HEK293 (cell line): ENCODE measurements around the gene LRP10.

Experiments used
- CTCF ChIA-PET: fragments of 350-600 bp; formaldehyde crosslinking; extraction: SDS; loops from one replicate; lab custom pipeline; 2021; ENCODE audit warnings: antibody characterized with exemption; lab: Yijun Ruan, JAX
- POLR2A ChIA-PET: fragments of 300-600 bp; formaldehyde crosslinking; extraction: SDS; loops from one replicate; lab custom pipeline; 2020; ENCODE audit warnings: antibody characterized with exemption, inconsistent platforms; lab: Yijun Ruan, JAX
- H3K27ac ChIP-seq: fragments of 200-500 bp; sonication (Bioruptor generic); 2 replicates; pipeline ENCODE4 v1.5.1; 2014; ENCODE audit warnings: low read depth, low read length, control low read depth, inconsistent platforms; ENCODE audit errors: extremely low read depth
- H3K36me3 ChIP-seq, 2 experiments: fragments of 200-500 bp in 1 of 2; sonication (Bioruptor generic) in 1 of 2; 1 replicate in 1 of 2; 2 replicates in 1 of 2; pipeline ENCODE4 v1.5.1; 2014 to 2017; ENCODE audit warnings: inconsistent platforms in 2 of 2, low read length in 2 of 2; ENCODE audit not compliant: control insufficient read depth in 2 of 2, insufficient read depth in 1 of 2
- H3K4me1 ChIP-seq: fragments of 200-500 bp; sonication (Bioruptor generic); 2 replicates; pipeline ENCODE4 v1.5.1; 2014; ENCODE audit warnings: mild to moderate bottlenecking, low read length, inconsistent platforms; ENCODE audit not compliant: control insufficient read depth, insufficient read depth
- H3K4me3 ChIP-seq: 2 replicates; pipeline ENCODE4 v1.5.1; 2011; ENCODE audit warnings: low read depth, mild to moderate bottlenecking, control low read depth, low read length, moderate library complexity
- H3K9me3 ChIP-seq: fragments of 200-500 bp; sonication (Bioruptor generic); 2 replicates; pipeline ENCODE4 v1.5.1; 2014; ENCODE audit warnings: low read depth, low read length, inconsistent platforms; ENCODE audit not compliant: control insufficient read depth, insufficient read depth
- FEZF1 ChIP-seq: fragments of 450-650 bp; formaldehyde crosslinking; IDR thresholded peaks from 2 replicates; pipeline ENCODE4 v1.5.1; 2016; ENCODE audit warnings: missing biosample characterization, missing genetic modification characterization
- HOXD13 ChIP-seq: sonication (generic); formaldehyde crosslinking; IDR thresholded peaks from 2 replicates; pipeline ENCODE4 v1.8.0; 2022; ENCODE audit warnings: missing genetic modification reagents, borderline replicate concordance
- KLF16 ChIP-seq: fragments of 450-650 bp; formaldehyde crosslinking; IDR thresholded peaks from 2 replicates; pipeline ENCODE4 v1.5.1; 2017; ENCODE audit warnings: missing biosample characterization, missing genetic modification characterization
- MEIS1 ChIP-seq: sonication (generic); formaldehyde crosslinking; IDR thresholded peaks from 2 replicates; pipeline ENCODE4 v1.8.1; 2022; ENCODE audit warnings: missing genetic modification reagents, mild to moderate bottlenecking, borderline replicate concordance
- REPIN1 ChIP-seq: fragments of 450-650 bp; formaldehyde crosslinking; IDR thresholded peaks from 2 replicates; pipeline ENCODE4 v1.5.1; 2017; ENCODE audit warnings: missing biosample characterization, missing genetic modification characterization, low read depth
- ZNF133 ChIP-seq: fragments of 450-650 bp; formaldehyde crosslinking; IDR thresholded peaks from 2 replicates; pipeline ENCODE4 v1.5.1; 2016; ENCODE audit warnings: missing biosample characterization, missing genetic modification characterization
- ZNF138 ChIP-seq: fragments of 450-650 bp; formaldehyde crosslinking; IDR thresholded peaks from 2 replicates; pipeline ENCODE4 v1.5.1; 2016; ENCODE audit warnings: missing biosample characterization, missing genetic modification characterization, borderline replicate concordance
- ZNF324 ChIP-seq: fragments of 450-650 bp; formaldehyde crosslinking; IDR thresholded peaks from 2 replicates; pipeline ENCODE4 v1.5.1; 2016; ENCODE audit warnings: missing biosample characterization, missing genetic modification characterization
- ZNF366 ChIP-seq: fragments of 450-650 bp; formaldehyde crosslinking; conservative IDR thresholded peaks from 2 replicates; pipeline ENCODE4 v1.5.1; 2016; ENCODE audit warnings: missing biosample characterization, missing genetic modification characterization
- ZNF473 ChIP-seq: fragments of 450-650 bp; formaldehyde crosslinking; IDR thresholded peaks from 2 replicates; pipeline ENCODE4 v1.5.1; 2017; ENCODE audit warnings: missing biosample characterization, missing genetic modification characterization
- ZNF521 ChIP-seq: fragments of 450-650 bp; formaldehyde crosslinking; IDR thresholded peaks from 2 replicates; pipeline ENCODE4 v1.5.1; 2017; ENCODE audit warnings: missing biosample characterization, mild to moderate bottlenecking, missing genetic modification characterization
- ZNF560 ChIP-seq: fragments of 450-650 bp; formaldehyde crosslinking; IDR thresholded peaks from 2 replicates; pipeline ENCODE4 v1.5.1; 2017; ENCODE audit warnings: missing biosample characterization, missing genetic modification characterization, borderline replicate concordance
- ZNF621 ChIP-seq: fragments of 450-650 bp; formaldehyde crosslinking; IDR thresholded peaks from 2 replicates; pipeline ENCODE4 v1.5.1; 2017; ENCODE audit warnings: missing biosample characterization, missing genetic modification characterization
- ZNF670 ChIP-seq: fragments of 450-650 bp; formaldehyde crosslinking; IDR thresholded peaks from 2 replicates; pipeline ENCODE4 v1.5.1; 2016; ENCODE audit warnings: missing biosample characterization, missing genetic modification characterization, low read depth
- ZNF785 ChIP-seq: fragments of 450-650 bp; formaldehyde crosslinking; IDR thresholded peaks from 2 replicates; pipeline ENCODE4 v1.5.1; 2016; ENCODE audit warnings: missing biosample characterization, missing genetic modification characterization
- ZSCAN16 ChIP-seq: fragments of 450-650 bp; formaldehyde crosslinking; IDR thresholded peaks from 2 replicates; pipeline ENCODE4 v1.5.1; 2016; ENCODE audit warnings: missing biosample characterization, missing genetic modification characterization
- TF ChIP-seq, protein P1 (sequence below): fragments of 450-650 bp; formaldehyde crosslinking; IDR thresholded peaks from 2 replicates; pipeline ENCODE4 v1.5.1; 2016; ENCODE audit warnings: missing biosample characterization, missing genetic modification characterization
- TF ChIP-seq, protein P2 (sequence below): fragments of 450-650 bp; formaldehyde crosslinking; IDR thresholded peaks from 2 replicates; pipeline ENCODE4 v1.5.1; 2016; ENCODE audit warnings: missing biosample characterization, missing genetic modification characterization
- TF ChIP-seq, protein P3 (sequence below): fragments of 450-650 bp; formaldehyde crosslinking; IDR thresholded peaks from 2 replicates; pipeline ENCODE4 v1.5.1; 2016; ENCODE audit warnings: missing biosample characterization, missing genetic modification characterization

LRP10 gene

DNA sequence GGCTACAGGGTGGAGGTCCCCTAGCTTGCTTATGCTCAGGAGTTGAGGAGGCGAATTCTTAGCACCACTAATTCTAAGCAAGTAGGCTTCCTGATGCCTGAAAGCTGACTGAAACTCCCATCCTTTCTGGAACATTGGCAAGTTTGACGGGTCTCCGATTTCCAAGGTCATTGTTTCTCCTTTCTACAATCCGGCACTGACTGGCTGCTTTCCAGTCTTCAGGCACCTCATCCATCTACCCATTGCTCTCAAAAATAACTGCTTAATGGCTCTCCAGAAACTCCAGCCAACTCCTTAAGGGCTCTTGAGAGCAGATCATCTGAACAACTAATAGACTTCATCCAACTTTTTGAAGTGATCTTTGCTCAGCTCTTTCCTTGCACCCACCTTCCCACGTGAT is 24.8 kb downstream of the LRP10 start:
- H3K27ac ChIP-seq: no peak overlapping the region
- POLR2A ChIA-PET: interaction anchor here (1.0 to 1.2 kb wide), 3 partner anchors 8 to 22 kb away, joined by 3 to 4 read pairs (median 3); no protein-coding TSS in a partner anchor
- no peaks in the 10 kb centered on the region for H3K9me3 ChIP-seq
- TF ChIP-seq ZNF366 (tag by site-specific recombination): no peak
- TF ChIP-seq, all 188 proteins: peak for 0
- CTCF ChIA-PET: interaction anchor here (0.6 to 2.6 kb wide), 7 partner anchors 11 to 340 kb away, joined by 3 to 14 read pairs (median 5); no protein-coding TSS in a partner anchor
- Histone ChIP-seq H3K36me3 (peaks cover 6 to 26% of the 10 kb centered on the region in 2 experiments; a peak in 2 of 3 replicates), H3K4me3 (no peak overlapping the region), H3K4me1 (no peaks in the 10 kb centered on the region)

DNA sequence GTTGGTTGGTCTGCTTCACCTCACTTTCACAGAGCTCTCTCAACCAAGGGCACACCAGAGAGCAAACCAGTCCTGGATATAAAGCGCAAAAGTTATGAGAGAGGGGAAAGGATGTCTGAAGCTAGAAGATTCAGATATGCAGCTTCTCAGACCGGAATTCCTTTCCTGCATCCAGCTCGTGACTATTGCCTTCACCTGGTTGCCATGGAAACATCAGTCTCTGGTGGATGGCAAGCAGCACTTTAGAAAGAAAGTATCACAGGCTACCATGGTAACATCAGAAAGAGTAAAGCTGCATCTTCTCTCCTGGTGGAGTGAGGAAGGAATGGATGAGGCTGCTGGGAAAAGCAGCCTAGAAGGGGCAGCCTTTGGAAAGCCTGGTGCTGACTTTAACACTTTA is 25.2 kb downstream of the LRP10 start:
- H3K27ac ChIP-seq: no peak overlapping the region
- no peaks in the 10 kb centered on the region for H3K4me1 ChIP-seq
- H3K36me3 ChIP-seq: peaks cover 7 to 30% of the 10 kb centered on the region in 2 experiments; a peak in 2 of 3 replicates
- TF ChIP-seq REPIN1 (tag by site-specific recombination) (no peak), ZNF473 (tag by site-specific recombination) (no peak), ZNF785 (no peak), ZNF133 (tag by site-specific recombination) (no peak), MEIS1 (CRISPR knock-in tag) (no peak), ZSCAN16 (tag by site-specific recombination) (no peak), HOXD13 (CRISPR knock-in tag) (no peak), ZNF138 (tag by site-specific recombination) (no peak), ZNF670 (tag by site-specific recombination) (no peak), KLF16 (tag by site-specific recombination) (no peak), ZNF521 (tag by site-specific recombination) (no peak), FEZF1 (tag by site-specific recombination) (no peak), ZNF324 (tag by site-specific recombination) (no peak), ZNF621 (no peak), ZNF560 (no peak)
- TF ChIP-seq, protein P1, sequence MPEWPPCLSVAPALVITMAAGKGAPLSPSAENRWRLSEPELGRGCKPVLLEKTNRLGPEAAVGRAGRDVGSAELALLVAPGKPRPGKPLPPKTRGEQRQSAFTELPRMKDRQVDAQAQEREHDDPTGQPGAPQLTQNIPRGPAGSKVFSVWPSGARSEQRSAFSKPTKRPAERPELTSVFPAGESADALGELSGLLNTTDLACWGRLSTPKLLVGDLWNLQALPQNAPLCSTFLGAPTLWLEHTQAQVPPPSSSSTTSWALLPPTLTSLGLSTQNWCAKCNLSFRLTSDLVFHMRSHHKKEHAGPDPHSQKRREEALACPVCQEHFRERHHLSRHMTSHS (tag by site-specific recombination): no peak
- TF ChIP-seq, protein P2, sequence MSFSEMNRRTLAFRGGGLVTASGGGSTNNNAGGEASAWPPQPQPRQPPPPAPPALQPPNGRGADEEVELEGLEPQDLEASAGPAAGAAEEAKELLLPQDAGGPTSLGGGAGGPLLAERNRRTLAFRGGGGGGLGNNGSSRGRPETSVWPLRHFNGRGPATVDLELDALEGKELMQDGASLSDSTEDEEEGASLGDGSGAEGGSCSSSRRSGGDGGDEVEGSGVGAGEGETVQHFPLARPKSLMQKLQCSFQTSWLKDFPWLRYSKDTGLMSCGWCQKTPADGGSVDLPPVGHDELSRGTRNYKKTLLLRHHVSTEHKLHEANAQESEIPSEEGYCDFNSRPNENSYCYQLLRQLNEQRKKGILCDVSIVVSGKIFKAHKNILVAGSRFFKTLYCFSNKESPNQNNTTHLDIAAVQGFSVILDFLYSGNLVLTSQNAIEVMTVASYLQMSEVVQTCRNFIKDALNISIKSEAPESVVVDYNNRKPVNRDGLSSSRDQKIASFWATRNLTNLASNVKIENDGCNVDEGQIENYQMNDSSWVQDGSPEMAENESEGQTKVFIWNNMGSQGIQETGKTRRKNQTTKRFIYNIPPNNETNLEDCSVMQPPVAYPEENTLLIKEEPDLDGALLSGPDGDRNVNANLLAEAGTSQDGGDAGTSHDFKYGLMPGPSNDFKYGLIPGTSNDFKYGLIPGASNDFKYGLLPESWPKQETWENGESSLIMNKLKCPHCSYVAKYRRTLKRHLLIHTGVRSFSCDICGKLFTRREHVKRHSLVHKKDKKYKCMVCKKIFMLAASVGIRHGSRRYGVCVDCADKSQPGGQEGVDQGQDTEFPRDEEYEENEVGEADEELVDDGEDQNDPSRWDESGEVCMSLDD (tag by site-specific recombination): no peak
- TF ChIP-seq, protein P3, sequence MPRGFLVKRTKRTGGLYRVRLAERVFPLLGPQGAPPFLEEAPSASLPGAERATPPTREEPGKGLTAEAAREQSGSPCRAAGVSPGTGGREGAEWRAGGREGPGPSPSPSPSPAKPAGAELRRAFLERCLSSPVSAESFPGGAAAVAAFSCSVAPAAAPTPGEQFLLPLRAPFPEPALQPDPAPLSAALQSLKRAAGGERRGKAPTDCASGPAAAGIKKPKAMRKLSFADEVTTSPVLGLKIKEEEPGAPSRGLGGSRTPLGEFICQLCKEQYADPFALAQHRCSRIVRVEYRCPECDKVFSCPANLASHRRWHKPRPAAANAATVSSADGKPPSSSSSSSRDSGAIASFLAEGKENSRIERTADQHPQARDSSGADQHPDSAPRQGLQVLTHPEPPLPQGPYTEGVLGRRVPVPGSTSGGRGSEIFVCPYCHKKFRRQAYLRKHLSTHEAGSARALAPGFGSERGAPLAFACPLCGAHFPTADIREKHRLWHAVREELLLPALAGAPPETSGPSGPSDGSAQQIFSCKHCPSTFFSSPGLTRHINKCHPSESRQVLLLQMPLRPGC: no peak
- CTCF ChIA-PET: interaction anchor here (1.2 to 2.6 kb wide), 4 partner anchors 12 to 340 kb away, joined by 3 to 14 read pairs (median 6); no protein-coding TSS in a partner anchor
- no peak overlapping the region for H3K4me3 ChIP-seq
- H3K9me3 ChIP-seq: no peaks in the 10 kb centered on the region
- POLR2A ChIA-PET: interaction anchor here (1.0 to 1.2 kb wide), 2 partner anchors 8 to 23 kb away, joined by 3 to 4 read pairs; no protein-coding TSS in a partner anchor
